HG03521 (cell line): Measurements from ENCODE around the gene ATP10A.

Experiments used
- ATAC-seq: cut with Tn5 transposase; IDR thresholded peaks from one replicate; pipeline ENCODE4 v1.9.1; 2021; ENCODE audit warnings: mild to moderate bottlenecking, moderate library complexity; ENCODE audit not compliant: unreplicated experiment

Gene ATP10A

GRCh38 chr15:25727116-25727515, 136.0 kb downstream of the ATP10A start:
- ATAC-seq, result no peak

GRCh38 chr15:25725758-25726157, 137.4 kb downstream of the ATP10A start:
- no peak for ATAC-seq

DNA sequence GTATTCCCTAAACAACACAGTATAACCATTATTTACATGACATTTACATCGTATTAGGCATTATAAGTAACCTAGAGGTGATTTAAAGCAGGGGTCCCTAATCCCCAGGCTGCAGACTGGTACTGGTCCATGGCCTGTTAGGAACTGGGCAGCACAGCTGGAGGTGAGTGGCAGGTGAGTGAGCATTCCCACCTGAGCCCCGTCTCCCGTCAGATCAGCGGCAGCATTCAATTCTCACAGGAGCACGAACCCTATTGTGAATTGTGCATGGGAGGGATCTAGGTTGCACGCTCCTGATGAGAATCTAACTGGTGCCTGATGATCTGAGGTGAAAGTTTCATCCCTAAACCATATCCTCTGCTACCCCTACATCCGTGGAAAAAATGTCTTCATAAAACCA, 138.2 kb downstream of the ATP10A start:
- ATAC-seq, result no peak

GRCh38 chr15:25721605-25721955, 141.5 kb downstream of the ATP10A start:
- ATAC-seq, result no peak

DNA sequence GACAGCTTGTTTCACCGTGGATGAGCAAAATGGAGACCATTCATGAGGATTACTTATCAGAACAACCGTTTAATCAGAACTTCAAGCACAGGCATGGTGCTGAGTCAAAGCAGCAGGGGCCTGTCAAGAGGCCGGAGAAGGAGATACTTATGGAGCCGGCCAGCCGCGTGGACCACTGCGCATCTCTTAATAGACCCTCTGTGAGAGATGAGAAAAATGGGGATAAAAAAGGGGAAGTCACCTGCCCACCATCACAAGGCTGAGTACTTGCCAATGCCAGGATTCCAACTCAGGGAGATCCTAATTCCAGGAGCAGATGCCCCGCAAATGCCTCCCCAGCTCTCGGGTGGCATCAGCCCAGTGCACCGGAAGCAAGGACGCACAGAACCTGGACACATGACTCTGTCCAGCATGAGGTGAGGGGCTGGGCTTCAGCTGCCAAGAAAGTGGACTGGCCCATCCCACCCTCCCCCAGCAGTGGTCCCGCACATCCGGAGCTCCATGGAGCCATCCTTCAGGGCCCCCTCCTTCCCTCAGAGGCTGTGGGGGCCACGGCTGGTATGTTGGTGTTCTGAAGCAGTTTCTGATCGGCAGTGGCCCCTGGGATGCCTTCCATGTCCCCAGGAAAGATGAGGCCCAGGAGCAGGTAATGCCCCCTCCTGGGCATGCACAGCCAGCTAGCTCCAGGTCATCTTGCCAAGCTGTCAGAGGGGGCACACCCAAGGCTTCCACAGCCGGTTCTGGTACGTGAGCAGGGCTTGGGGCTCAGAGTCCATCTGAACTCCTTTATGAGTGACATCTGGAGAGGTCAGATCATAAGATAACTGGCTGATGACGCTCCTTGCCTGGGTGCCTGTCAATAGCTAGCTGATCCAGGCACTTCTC, 143.8 kb downstream of the ATP10A start:
- no peak for ATAC-seq

DNA sequence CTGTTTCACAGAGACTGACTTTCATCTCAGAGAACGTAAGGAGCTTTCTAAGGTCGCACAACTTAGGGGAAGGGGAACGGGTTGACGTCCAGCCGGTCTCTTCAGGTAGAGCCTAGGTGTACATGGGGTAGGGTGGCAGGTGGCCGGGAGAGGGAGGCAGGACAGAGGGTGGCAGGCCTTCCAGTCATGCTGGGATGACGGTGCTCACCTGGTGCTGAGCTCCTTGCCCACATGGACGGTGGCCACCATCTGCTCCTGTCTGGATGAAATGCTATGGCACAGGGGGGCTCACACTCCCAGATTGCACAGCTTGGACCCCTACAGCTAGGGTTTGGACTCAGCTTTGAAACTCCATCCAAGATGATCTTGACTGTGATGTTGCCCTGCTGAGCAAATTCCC, 144.5 kb downstream of the ATP10A start:
- no peak for ATAC-seq

GRCh38 chr15:25718169-25718536, 145.0 kb downstream of the ATP10A start:
- ATAC-seq, result no peak

GRCh38 chr15:25717457-25718168, 145.5 kb downstream of the ATP10A start:
- no peak for ATAC-seq

DNA sequence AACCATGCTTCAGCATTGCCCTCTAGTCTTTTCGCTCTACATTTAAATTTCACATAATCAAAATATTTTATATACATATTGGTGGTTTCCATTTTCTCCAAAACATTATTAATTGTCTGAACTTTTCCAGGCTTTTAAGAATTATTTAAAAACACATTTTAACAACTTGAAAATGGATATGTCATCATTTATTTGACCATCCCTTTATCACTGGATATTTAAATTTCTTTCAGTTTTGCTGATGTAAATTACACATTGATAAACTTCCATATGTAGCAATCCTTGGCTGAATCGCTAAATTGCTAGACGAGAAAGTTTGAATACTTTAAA, 146.0 kb downstream of the ATP10A start:
- ATAC-seq, result no peak

- ATAC-seq, result no peak
These were observed 146.6 kb downstream of the ATP10A start for GRCh38 chr15:25716414-25717126.

DNA sequence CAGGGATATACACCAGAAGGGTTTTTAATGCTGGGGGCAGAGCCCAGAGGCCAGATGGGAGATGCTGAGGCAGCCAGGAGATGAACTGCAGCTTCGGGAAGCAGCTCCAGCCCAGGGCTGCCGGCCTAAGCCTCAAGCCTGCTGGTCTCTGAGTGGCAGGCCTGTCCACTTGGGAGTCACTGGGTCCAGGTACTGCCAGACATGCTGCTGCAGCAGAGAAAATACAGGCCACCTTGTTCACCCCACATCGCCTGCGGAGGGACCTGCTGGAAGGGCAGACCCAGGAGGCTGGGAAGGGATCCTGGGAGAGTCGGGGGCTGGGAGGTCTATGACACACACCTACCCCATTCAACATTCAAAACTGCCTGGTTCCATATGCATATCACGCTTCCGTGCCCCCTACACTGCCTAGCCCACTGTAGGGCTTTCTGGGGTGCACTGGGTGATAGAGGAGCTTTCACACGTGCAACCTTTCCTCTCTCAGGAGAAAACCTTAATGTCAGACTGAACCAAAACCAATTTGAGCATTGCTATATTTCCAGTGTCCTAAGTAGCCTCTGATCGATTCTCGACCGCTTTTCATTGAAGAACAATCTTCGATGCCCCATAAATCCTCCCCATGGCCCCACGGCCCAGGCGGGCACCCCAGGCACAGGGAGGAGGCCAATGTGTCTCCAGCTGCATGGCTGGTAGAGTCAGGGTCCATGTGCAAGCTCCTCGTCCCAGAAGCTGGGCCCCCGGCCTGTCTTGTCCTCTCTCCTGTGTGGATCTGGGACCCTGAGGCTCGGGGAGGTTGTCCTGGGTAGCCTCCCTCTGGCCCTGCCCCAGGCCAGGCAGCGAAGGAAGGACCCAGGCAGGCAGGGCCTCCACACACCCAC, 147.4 kb downstream of the ATP10A start:
- ATAC-seq, result no peak

- no peak for ATAC-seq
These were observed 148.6 kb downstream of the ATP10A start for GRCh38 chr15:25714538-25714840.

GRCh38 chr15:25713736-25714537, 149.2 kb downstream of the ATP10A start:
- ATAC-seq, result no peak

- ATAC-seq, result no peak
These were observed 150.2 kb downstream of the ATP10A start for GRCh38 chr15:25712961-25713355.

- no peak for ATAC-seq
These were observed 150.8 kb downstream of the ATP10A start for GRCh38 chr15:25712192-25712960.

DNA sequence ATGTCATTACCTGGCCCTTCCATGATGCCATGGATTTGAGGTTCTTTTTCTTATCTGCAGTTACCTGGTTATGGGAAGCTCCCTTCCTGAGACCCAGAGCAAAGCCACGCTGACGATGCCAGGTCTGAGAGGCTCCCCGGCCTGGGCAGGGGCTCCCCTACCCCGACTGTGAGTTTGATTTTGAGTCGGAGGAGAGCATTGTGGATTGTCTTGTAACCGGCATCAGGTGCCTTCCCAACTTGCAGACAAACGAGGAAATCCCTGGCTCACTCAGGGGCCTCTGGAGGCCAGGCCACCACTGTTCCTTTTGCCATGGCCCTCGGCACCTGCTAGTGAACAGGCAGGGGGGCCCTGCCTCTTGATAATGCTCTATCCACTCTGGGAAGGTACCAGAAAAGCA, 151.4 kb downstream of the ATP10A start:
- ATAC-seq, result no peak

GRCh38 chr15:25711164-25711563, 152.0 kb downstream of the ATP10A start:
- ATAC-seq, result no peak

DNA sequence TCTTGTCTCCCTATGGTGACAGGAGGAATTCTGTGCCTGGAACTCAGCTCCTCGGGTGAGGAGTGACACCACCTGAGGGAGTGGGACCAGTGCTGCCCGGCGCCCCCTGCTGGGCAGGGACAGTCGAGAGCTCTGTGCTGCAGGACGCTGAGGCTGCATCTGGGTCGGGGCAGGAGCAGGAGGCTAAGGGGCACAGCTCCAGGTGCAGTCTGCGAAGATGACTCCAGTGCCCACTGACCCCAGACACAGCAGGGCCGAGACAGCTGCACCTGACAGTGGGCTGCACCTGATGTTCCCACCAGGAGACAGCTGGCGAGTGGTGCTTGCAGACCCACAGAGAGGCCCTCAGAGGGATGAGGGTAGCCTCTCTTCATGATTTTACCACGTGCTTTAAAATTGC, 152.9 kb downstream of the ATP10A start:
- no peak for ATAC-seq

DNA sequence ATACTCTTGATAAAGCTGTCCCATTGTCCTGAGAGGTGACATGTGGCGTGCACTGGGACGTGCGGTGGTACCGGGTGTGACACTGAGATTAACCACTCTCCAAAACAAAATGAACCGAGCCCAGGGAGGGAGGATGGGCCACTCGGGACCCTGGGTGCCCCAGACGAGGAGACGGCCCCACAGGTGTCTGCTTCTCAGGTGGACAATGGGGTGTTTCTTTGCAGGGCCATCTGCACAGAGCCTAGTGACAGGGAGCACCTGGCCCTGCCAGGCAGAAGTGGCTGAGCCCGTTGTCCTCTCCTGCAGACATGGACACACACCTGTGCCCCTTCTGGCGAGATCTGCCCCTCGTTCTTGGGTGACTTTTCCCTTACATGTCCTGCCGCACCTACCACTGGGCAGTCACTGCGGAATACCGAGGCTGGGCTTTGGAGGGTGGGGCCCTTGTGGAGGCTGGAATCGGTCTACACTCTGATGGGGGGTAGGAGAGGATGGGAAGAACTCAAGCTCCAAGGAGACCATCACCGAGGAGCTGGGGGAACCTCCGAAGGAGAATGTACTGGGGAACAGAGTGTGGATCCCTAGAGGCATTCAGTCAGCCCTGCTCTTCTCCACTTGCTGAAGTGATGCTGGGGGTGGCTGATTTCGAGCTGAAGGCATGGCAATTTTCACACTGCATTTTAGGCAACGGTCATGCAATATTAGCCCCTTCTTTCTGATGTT, 153.5 kb downstream of the ATP10A start:
- no peak for ATAC-seq
